ENCODE results near the gene NEURL1B.

Gene NEURL1B

DNA sequence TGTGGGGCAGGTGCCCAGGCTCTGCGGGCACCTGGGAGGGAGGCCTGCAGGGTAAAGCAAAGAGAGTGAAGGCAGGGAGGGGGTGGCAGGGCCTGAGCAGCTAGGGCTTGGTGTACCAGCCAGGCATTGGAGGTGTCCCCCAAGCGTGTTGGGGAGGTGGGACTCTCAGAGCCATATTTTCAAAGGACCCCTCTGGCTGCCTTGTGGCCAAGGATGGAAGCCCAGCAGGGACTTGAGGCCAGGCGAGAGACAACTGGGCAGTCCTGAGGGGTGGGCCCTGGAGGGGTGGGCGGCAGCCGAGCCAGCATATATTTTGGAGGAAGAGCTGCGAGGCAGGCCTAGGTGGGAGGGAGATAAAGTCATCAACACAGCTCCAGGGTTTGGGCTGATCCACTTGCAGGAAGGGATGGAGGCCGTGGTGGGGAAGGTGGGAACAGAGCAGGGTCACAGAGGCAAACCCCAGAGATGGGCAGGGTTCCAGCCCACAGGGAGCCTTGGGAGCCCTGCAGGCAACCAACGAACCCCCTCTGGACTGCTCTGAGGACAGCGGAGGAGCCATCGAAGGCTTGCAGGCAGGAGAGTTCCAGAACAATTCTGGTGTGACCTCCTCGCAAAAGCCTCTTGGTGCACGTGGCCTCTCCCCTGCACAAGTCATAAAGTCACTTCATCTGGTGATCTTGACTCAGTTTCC lies 94.2 kb downstream of the NEURL1B start:
- DNase-seq: no peak

- no peak for DNase-seq
Observed at GRCh38 chr5:172736508-172737135, 95.6 kb downstream of the NEURL1B start.

DNA sequence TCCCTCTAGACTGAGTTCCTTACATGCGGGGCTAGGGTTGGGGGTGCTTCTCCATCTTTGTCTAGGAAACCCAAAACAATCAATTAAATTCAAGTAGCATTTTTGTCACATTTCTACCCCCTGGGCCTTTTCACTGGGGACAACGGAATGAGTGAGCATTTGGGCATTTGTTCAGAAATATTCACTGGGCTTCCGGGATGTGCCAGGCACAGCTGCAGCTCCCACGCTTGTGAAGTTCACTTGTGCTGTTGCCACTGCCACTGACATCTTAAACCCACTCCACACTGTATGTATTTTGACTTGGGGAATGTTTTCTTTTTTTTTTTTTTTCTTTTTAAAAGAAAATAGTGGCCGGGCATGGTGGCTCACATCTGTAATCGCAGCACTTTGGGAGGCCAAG lies 98.3 kb downstream of the NEURL1B start:
- DNase-seq: no peak

DNA sequence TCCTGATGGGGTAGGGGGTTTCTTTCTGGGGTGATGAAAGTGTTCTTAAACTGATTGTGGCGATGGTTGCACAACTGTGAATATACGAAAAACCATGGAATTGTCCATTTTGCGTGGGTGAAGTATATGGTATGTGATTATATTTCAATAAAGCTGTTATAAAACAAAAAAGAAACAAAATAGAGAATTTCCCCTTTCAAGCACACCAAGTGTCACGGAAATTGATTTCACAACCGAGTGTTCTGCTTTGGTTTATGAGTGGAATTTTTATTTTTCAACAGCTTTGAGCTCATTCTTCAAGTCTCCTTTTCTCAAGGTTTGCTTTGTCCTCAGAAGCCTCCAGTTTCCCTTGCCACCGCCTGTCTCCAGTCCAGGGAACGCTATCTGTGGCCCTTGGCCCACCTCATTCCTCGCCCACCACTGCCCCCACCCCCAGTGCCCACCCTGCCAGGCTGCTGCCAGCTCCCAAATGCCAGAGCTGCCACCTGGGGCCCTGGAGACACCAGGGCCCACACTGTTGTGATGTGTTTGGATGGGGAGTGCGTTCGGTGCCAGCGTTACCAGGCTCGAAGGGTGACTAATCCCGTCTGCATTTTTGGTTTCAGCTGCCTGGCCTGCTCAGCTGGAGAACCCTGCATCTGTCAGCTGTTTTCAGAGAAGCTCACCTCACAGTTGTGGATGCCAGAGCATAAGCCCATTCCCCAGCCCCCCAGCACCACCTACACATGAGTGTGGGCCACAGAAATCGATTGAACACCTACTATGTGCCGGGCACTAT lies 99.6 kb downstream of the NEURL1B start:
- peak in 1 of 2 experiments; percentile 28 for DNase-seq
